Measurements from ENCODE around the gene MRPL45. TPM values are rescaled to one million over a fixed set of nuclear protein-coding genes. Genes with fewer than 3 reads are reported as not detected.
A peak's percentile ranks its signal among the peaks of the same experiment; 100 is the strongest.
"Not testable (repeated sequence)": the region's sequence is repeated elsewhere in the genome, so short reads cannot be mapped to it uniquely, and the experiment has no call there.

The MRPL45 gene
- total RNA-seq (2022) (37.2 and 48.4 TPM in 2 replicates), Bru-seq, nascent RNA (percentile 71 among the genes with signal in this experiment), BruChase-seq, experiment 1, labeled RNA remaining after a 6-hour chase (percentile 75 among the genes with signal in this experiment), BruChase-seq, experiment 2, labeled RNA remaining after a 2-hour chase (percentile 76 among the genes with signal in this experiment)
- long read RNA-seq, transcript MRPL45-203 (8 exons, 1,705 nt): major isoform, 72 of 88 reads
- long read RNA-seq, partial matches to known transcripts: 12 of 88 reads
- long read RNA-seq, other reads (novel, unspliced or antisense): 4 of 88 reads

DNA sequence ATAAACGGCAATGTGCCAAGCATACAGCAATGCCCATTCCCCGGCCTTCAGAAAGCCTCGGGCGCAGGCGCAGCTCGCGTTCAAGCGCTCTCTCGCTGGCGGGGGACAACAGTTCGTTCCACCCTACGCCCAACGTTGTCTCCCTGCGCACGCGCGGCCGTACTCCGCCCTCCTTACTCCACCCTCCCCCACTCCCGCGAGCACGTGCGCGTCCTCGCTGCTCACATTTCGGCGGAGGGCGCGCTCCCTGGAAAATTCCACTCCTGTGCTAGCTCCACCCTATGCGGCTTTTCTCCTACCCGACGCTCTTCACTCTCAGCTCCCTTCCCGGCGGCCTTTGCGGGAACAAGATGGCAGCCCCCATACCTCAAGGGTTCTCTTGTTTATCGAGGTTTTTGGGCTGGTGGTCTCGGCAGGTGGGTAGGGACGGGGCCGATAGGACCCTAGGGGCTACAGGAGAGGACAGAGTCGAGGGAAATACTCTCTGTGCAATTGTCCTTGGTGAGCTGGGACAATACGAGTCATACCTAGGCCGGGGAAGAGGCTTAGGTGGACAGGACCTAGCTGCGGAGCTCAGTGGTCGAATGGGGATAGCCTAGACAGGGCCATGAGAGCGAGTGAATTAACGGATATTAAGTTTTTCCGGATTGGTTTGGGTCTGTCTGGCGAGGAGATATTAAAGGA, at the start of gene MRPL45:
TSS of gene MRPL45 (plus strand) at position 335 of the 684 bp plus-strand sequence. CDS start at position 351, 16 bp downstream.
- POLR2A ChIA-PET: interaction anchor here (0.7 to 1.6 kb wide), 2 partner anchors 10 to 41 kb away, joined by 3 to 5 read pairs; no protein-coding TSS in a partner anchor
- H3K4me1 Mint-ChIP-seq (ENCODE audit: insufficient read depth, unreplicated experiment); H3K9me3 Mint-ChIP-seq (ENCODE audit: unreplicated experiment); intact Hi-C loops (cut with micrococcal nuclease); BruUV-seq (replicated peaks); CTCF ChIA-PET; H3K27me3 Mint-ChIP-seq (ENCODE audit: insufficient read depth, unreplicated experiment): not testable (repeated sequence)
- H3K27ac Mint-ChIP-seq (ENCODE audit: low read depth, unreplicated experiment): peak within 1 kb of the TSS; percentile 100
- peaks cover 23% of the 10 kb centered on the region for H3K36me3 Mint-ChIP-seq (ENCODE audit: insufficient read depth, unreplicated experiment)
- peak within 1 kb of the TSS; percentile 98 for H3K4me3 Mint-ChIP-seq (ENCODE audit: unreplicated experiment)
- peak; percentile 96 for DNase-seq (ENCODE audit: unreplicated experiment)

DNA sequence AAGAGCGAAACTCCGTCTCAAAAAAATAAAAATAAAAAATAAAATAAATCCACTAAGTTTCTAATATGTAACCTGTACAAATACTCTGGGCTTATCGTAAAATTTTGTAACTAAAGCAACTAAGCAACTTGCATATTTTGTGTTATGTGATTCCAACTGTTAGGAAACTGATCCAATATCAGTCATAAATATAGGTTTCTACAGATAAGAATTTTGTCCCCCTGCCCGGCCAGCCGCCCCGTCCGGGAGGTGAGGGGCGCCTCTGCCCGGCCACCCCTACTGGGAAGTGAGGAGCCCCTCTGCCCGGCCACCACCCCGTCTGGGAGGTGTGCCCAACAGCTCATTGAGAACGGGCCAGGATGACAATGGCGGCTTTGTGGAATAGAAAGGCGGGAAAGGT, 43.8 kb upstream of the MRPL45 start:
- H3K9me3 Mint-ChIP-seq (ENCODE audit: unreplicated experiment); H3K27ac Mint-ChIP-seq (ENCODE audit: low read depth, unreplicated experiment); BruUV-seq (replicated peaks); H3K4me1 Mint-ChIP-seq (ENCODE audit: insufficient read depth, unreplicated experiment); H3K4me3 Mint-ChIP-seq (ENCODE audit: unreplicated experiment); H3K27me3 Mint-ChIP-seq (ENCODE audit: insufficient read depth, unreplicated experiment); intact Hi-C loops (cut with micrococcal nuclease); POLR2A ChIA-PET; H3K36me3 Mint-ChIP-seq (ENCODE audit: insufficient read depth, unreplicated experiment); DNase-seq (ENCODE audit: unreplicated experiment); CTCF ChIA-PET: not testable (repeated sequence)

GRCh38 chr17:38254357-38254756, 42.6 kb upstream of the MRPL45 start:
- intact Hi-C loops (cut with micrococcal nuclease); H3K4me1 Mint-ChIP-seq (ENCODE audit: insufficient read depth, unreplicated experiment); H3K9me3 Mint-ChIP-seq (ENCODE audit: unreplicated experiment); POLR2A ChIA-PET; H3K36me3 Mint-ChIP-seq (ENCODE audit: insufficient read depth, unreplicated experiment); H3K27ac Mint-ChIP-seq (ENCODE audit: low read depth, unreplicated experiment); CTCF ChIA-PET; DNase-seq (ENCODE audit: unreplicated experiment); H3K27me3 Mint-ChIP-seq (ENCODE audit: insufficient read depth, unreplicated experiment); BruUV-seq (replicated peaks): not testable (repeated sequence)
- H3K4me3 Mint-ChIP-seq (ENCODE audit: unreplicated experiment): peak overlapping the region; percentile 94

DNA sequence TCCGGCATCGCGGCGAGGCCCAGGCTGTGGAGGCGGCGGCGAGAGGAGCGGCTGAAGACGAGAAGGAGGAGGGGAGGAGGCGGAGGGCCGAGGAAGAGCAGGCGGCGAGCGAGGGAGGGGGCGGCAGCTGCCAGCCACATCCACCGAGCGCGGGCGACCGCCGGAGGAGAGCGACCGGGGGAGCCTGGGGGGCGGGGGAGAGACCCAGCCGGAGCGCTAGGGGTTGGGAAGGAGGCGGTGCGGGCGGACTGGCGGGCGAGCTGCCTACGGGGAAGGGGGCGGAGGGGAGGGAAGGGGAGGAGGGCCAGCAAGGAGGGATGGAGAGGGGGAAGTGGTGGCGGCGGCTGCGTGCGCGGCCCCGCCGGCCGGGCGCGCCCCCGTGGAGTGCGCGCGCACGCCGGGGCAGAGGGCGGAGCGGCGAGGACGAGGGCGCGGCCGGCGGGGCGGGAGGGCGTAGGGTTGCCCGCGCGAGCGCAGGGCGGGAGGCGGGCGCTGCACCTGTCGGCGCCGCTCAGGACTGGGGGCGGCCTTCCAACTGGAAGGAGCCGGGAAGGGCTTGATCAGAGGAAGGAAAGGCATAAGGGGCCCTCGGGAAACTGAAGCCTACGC, 39.9 kb upstream of the MRPL45 start:
- intact Hi-C loops (cut with micrococcal nuclease); H3K27ac Mint-ChIP-seq (ENCODE audit: low read depth, unreplicated experiment); H3K9me3 Mint-ChIP-seq (ENCODE audit: unreplicated experiment); POLR2A ChIA-PET; H3K36me3 Mint-ChIP-seq (ENCODE audit: insufficient read depth, unreplicated experiment); H3K27me3 Mint-ChIP-seq (ENCODE audit: insufficient read depth, unreplicated experiment); BruUV-seq (replicated peaks); CTCF ChIA-PET; H3K4me1 Mint-ChIP-seq (ENCODE audit: insufficient read depth, unreplicated experiment): not testable (repeated sequence)
- peak overlapping the region; percentile 55 for H3K4me3 Mint-ChIP-seq (ENCODE audit: unreplicated experiment)
- peak; percentile 69 for DNase-seq (ENCODE audit: unreplicated experiment)

DNA sequence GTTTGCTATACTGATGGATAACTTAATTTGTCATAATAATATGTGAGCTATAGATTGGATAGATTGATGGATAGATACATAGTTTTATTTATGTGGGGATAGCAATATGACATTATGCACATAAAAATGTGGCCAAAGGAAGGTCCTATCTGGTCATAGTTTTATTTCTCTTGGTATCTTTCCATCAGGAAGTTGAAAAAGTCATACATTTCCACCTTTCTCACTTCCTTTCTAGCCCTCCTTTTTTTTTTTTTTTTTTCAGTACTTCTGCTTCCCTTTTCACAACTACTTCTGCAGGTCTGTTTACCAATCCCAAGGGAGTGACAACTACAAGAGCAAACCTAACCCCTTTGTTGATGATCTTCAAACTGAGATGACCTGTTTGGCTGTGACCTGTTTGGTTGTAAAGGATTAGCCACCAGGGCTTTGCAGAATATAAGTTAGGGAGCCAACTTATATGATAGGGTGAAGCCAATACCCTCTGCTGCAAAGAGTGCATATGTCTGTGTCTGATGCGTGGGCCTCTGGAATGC, 30.9 kb upstream of the MRPL45 start:
- intact Hi-C loops (cut with micrococcal nuclease); H3K36me3 Mint-ChIP-seq (ENCODE audit: insufficient read depth, unreplicated experiment); H3K4me1 Mint-ChIP-seq (ENCODE audit: insufficient read depth, unreplicated experiment); BruUV-seq (replicated peaks); DNase-seq (ENCODE audit: unreplicated experiment); H3K9me3 Mint-ChIP-seq (ENCODE audit: unreplicated experiment); CTCF ChIA-PET; H3K27ac Mint-ChIP-seq (ENCODE audit: low read depth, unreplicated experiment); H3K4me3 Mint-ChIP-seq (ENCODE audit: unreplicated experiment); H3K27me3 Mint-ChIP-seq (ENCODE audit: insufficient read depth, unreplicated experiment); POLR2A ChIA-PET: not testable (repeated sequence)

GRCh38 chr17:38266571-38266970, 30.4 kb upstream of the MRPL45 start:
- H3K4me1 Mint-ChIP-seq (ENCODE audit: insufficient read depth, unreplicated experiment); H3K9me3 Mint-ChIP-seq (ENCODE audit: unreplicated experiment); H3K36me3 Mint-ChIP-seq (ENCODE audit: insufficient read depth, unreplicated experiment); intact Hi-C loops (cut with micrococcal nuclease); POLR2A ChIA-PET; H3K4me3 Mint-ChIP-seq (ENCODE audit: unreplicated experiment); H3K27ac Mint-ChIP-seq (ENCODE audit: low read depth, unreplicated experiment); BruUV-seq (replicated peaks); H3K27me3 Mint-ChIP-seq (ENCODE audit: insufficient read depth, unreplicated experiment); CTCF ChIA-PET; DNase-seq (ENCODE audit: unreplicated experiment): not testable (repeated sequence)

GRCh38 chr17:38268138-38268537, 28.8 kb upstream of the MRPL45 start:
- H3K27me3 Mint-ChIP-seq (ENCODE audit: insufficient read depth, unreplicated experiment); intact Hi-C loops (cut with micrococcal nuclease); H3K4me3 Mint-ChIP-seq (ENCODE audit: unreplicated experiment): not testable (repeated sequence)

DNA sequence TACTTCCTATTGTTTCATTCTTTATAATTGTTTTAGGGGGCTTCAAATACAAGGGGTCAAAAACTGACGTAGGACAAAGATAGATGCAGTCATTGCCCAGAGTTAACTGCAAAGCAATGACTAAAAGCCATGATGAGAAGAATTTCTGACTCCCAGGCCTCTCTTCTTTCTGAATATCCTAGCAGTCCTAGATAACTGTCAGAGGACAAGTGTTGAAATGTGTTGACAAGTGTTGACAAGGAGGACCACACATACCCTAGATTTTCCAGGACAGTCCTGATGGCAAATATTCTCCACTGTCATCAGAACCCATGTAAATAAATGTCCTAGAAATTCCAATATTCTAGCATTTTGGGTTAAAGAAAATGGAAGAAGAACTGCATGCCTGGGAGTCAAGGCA, 27.9 kb upstream of the MRPL45 start:
- H3K4me3 Mint-ChIP-seq (ENCODE audit: unreplicated experiment); DNase-seq (ENCODE audit: unreplicated experiment); H3K9me3 Mint-ChIP-seq (ENCODE audit: unreplicated experiment); H3K27me3 Mint-ChIP-seq (ENCODE audit: insufficient read depth, unreplicated experiment); intact Hi-C loops (cut with micrococcal nuclease); POLR2A ChIA-PET; H3K27ac Mint-ChIP-seq (ENCODE audit: low read depth, unreplicated experiment); H3K36me3 Mint-ChIP-seq (ENCODE audit: insufficient read depth, unreplicated experiment); CTCF ChIA-PET; H3K4me1 Mint-ChIP-seq (ENCODE audit: insufficient read depth, unreplicated experiment); BruUV-seq (replicated peaks): not testable (repeated sequence)

More at GRCh38 chr17:38268138-38268537, 28.8 kb upstream of the MRPL45 start:
- H3K4me1 Mint-ChIP-seq (ENCODE audit: insufficient read depth, unreplicated experiment); CTCF ChIA-PET; BruUV-seq (replicated peaks); H3K36me3 Mint-ChIP-seq (ENCODE audit: insufficient read depth, unreplicated experiment); H3K9me3 Mint-ChIP-seq (ENCODE audit: unreplicated experiment); DNase-seq (ENCODE audit: unreplicated experiment); POLR2A ChIA-PET; H3K27ac Mint-ChIP-seq (ENCODE audit: low read depth, unreplicated experiment): not testable (repeated sequence)

GRCh38 chr17:38269552-38269951, 27.4 kb upstream of the MRPL45 start:
- POLR2A ChIA-PET; BruUV-seq (replicated peaks); intact Hi-C loops (cut with micrococcal nuclease); H3K4me3 Mint-ChIP-seq (ENCODE audit: unreplicated experiment); H3K9me3 Mint-ChIP-seq (ENCODE audit: unreplicated experiment); H3K27ac Mint-ChIP-seq (ENCODE audit: low read depth, unreplicated experiment); CTCF ChIA-PET; H3K4me1 Mint-ChIP-seq (ENCODE audit: insufficient read depth, unreplicated experiment); H3K27me3 Mint-ChIP-seq (ENCODE audit: insufficient read depth, unreplicated experiment); DNase-seq (ENCODE audit: unreplicated experiment); H3K36me3 Mint-ChIP-seq (ENCODE audit: insufficient read depth, unreplicated experiment): not testable (repeated sequence)

All from MCF 10A (cell line).